Lower leg skin (tissue), 3 donors: Measurements from ENCODE around the gene MAST4.

ENCODE experiments used
- CTCF ChIP-seq, 3 donors: fragments of 450-650 bp; IDR thresholded peaks; one replicate each; pipeline ENCODE4 v1.5.1; 2016; ENCODE audit warnings: antibody characterized with exemption in 3 of 3, mild to moderate bottlenecking in 3 of 3, moderate library complexity in 2 of 3
- POLR2A ChIP-seq, 2 donors: fragments of 450-650 bp; IDR thresholded peaks; one replicate each; pipeline ENCODE4 v1.6.1; 2016 to 2017; ENCODE audit warnings: antibody characterized with exemption in 2 of 2, mild to moderate bottlenecking in 1 of 2, moderate library complexity in 1 of 2

GRCh38 chr5:66553368-66553912 is 42.8 kb upstream of the MAST4 start:
- no peak for TF ChIP-seq CTCF (IDR thresholded peaks at IDR 0.05)
- TF ChIP-seq POLR2A (IDR thresholded peaks at IDR 0.05), result no peak
